ENCODE data around the gene C5orf15.

DNA sequence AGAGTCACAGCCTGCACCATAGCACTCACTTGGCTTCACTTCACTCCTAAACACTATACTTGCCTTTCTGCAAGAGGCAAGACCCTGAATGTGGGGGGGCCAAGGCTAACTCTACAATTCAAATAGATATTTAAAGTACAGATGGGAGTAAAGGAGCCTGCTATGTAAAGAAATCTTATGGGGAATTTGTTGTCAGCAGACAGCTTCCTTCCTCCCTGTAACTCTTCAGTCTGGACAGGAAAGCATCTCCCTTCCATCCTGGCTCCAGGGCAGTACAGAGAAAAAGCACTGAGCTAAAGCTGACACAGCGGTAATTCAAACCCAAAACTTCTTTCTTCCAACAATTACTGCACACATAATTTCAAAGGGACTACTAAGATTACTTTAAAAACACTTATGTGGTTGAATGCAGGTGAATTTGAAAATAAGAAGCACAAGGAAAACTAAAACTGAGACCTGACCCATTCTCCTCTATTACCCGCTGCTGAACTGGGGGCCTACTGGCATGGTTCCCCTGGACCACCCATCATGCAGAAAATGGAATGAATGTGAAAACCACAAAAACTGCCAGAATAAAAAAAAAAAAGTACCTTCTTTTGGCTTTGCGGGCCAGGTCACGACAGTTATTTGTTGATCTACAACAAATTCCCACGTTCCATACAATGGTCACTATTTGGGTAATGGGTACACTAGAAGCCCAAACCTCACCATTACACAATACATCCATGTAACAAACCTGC lies 22.9 kb upstream of the C5orf15 start:
- TF ChIP-seq POLR2AphosphoS5 (IDR thresholded peaks at IDR 0.05; ENCODE audit: low read depth, low read length) (no peak), SIN3A (IDR thresholded peaks at IDR 0.05; ENCODE audit: borderline replicate concordance, insufficient read depth, low read depth, low read length) (no peak)
- TF ChIP-seq, protein P1, sequence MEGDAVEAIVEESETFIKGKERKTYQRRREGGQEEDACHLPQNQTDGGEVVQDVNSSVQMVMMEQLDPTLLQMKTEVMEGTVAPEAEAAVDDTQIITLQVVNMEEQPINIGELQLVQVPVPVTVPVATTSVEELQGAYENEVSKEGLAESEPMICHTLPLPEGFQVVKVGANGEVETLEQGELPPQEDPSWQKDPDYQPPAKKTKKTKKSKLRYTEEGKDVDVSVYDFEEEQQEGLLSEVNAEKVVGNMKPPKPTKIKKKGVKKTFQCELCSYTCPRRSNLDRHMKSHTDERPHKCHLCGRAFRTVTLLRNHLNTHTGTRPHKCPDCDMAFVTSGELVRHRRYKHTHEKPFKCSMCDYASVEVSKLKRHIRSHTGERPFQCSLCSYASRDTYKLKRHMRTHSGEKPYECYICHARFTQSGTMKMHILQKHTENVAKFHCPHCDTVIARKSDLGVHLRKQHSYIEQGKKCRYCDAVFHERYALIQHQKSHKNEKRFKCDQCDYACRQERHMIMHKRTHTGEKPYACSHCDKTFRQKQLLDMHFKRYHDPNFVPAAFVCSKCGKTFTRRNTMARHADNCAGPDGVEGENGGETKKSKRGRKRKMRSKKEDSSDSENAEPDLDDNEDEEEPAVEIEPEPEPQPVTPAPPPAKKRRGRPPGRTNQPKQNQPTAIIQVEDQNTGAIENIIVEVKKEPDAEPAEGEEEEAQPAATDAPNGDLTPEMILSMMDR (IDR thresholded peaks at IDR 0.05), result no peak
- TF ChIP-seq, protein P2, sequence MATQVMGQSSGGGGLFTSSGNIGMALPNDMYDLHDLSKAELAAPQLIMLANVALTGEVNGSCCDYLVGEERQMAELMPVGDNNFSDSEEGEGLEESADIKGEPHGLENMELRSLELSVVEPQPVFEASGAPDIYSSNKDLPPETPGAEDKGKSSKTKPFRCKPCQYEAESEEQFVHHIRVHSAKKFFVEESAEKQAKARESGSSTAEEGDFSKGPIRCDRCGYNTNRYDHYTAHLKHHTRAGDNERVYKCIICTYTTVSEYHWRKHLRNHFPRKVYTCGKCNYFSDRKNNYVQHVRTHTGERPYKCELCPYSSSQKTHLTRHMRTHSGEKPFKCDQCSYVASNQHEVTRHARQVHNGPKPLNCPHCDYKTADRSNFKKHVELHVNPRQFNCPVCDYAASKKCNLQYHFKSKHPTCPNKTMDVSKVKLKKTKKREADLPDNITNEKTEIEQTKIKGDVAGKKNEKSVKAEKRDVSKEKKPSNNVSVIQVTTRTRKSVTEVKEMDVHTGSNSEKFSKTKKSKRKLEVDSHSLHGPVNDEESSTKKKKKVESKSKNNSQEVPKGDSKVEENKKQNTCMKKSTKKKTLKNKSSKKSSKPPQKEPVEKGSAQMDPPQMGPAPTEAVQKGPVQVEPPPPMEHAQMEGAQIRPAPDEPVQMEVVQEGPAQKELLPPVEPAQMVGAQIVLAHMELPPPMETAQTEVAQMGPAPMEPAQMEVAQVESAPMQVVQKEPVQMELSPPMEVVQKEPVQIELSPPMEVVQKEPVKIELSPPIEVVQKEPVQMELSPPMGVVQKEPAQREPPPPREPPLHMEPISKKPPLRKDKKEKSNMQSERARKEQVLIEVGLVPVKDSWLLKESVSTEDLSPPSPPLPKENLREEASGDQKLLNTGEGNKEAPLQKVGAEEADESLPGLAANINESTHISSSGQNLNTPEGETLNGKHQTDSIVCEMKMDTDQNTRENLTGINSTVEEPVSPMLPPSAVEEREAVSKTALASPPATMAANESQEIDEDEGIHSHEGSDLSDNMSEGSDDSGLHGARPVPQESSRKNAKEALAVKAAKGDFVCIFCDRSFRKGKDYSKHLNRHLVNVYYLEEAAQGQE (IDR thresholded peaks at IDR 0.05; ENCODE audit: insufficient read depth in 1 of 2, low read depth in 2 of 2, low read length in 1 of 2), result no peak
